Central memory CD4-positive, alpha-beta T cell (primary cell): Measurements from ENCODE around the gene KCNH3.
"Not testable (repeated sequence)": the region's sequence is repeated elsewhere in the genome, so short reads cannot be mapped to it uniquely, and the experiment has no call there.

Experiments used
- DNase-seq: peaks from one replicate; pipeline ENCODE4 v3.0.0; 2022
- total RNA-seq, 3 experiments: gene quantifications; one replicate each; lab custom pipeline; 2026; lab: John Stamatoyannopoulos, UW

The KCNH3 gene, protein sequence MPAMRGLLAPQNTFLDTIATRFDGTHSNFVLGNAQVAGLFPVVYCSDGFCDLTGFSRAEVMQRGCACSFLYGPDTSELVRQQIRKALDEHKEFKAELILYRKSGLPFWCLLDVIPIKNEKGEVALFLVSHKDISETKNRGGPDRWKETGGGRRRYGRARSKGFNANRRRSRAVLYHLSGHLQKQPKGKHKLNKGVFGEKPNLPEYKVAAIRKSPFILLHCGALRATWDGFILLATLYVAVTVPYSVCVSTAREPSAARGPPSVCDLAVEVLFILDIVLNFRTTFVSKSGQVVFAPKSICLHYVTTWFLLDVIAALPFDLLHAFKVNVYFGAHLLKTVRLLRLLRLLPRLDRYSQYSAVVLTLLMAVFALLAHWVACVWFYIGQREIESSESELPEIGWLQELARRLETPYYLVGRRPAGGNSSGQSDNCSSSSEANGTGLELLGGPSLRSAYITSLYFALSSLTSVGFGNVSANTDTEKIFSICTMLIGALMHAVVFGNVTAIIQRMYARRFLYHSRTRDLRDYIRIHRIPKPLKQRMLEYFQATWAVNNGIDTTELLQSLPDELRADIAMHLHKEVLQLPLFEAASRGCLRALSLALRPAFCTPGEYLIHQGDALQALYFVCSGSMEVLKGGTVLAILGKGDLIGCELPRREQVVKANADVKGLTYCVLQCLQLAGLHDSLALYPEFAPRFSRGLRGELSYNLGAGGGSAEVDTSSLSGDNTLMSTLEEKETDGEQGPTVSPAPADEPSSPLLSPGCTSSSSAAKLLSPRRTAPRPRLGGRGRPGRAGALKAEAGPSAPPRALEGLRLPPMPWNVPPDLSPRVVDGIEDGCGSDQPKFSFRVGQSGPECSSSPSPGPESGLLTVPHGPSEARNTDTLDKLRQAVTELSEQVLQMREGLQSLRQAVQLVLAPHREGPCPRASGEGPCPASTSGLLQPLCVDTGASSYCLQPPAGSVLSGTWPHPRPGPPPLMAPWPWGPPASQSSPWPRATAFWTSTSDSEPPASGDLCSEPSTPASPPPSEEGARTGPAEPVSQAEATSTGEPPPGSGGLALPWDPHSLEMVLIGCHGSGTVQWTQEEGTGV
- 1.7 to 5.9 (median 4.6) reads per million in 3 experiments for total RNA-seq

DNA sequence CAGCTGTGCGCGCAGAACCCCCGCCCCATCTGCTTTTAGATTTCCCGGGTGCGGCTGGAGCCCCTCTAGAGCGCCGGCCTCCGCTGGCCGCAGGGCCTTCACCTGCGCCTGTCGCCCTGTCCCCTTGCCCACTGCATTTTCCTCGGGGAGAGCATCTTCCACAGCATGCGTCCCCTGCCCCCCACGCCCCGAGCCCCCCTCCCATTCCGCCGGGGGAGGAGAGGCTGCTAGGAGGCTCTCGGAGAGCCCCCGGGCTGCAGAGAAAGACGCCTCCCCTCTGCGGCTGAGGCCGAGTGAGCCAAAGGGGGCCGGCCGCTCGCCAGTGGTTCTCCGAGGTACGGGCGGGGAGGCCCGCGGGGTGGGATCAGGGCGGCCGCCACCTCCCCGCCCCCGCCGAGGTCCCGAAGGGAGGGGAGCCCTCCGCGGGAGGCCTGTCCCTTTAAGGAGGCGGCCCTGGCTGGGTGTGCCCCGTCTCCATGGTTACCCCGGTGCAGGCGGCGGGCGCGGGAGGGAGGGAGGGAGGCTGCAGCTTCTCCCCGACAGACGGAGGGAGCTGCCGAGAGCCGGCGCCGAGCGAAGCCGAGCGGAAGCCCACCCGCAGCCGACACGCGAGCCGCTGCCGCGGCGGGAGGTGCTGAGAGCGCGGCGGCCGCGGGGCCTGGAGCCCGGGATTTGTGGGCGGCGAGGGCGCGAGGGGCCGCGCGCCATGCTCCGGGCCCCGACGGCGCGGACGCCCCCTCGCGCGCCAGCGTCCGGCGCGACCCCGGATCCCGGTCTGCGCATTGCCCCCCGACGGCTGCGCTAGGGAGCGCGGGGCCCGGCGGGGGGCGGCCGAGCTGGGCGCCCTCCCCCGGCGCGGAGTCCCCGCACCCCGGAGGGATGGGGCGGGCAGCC lies at the start of gene KCNH3:
TSS of gene KCNH3 (plus strand) at position 521 of the 894 bp plus-strand sequence. CDS start 387 bp downstream, outside the sequence.
- peak; percentile 86 for DNase-seq

- no peak for DNase-seq
Measured at GRCh38 chr12:49489154-49489553, 49.7 kb upstream of the KCNH3 start.

DNA sequence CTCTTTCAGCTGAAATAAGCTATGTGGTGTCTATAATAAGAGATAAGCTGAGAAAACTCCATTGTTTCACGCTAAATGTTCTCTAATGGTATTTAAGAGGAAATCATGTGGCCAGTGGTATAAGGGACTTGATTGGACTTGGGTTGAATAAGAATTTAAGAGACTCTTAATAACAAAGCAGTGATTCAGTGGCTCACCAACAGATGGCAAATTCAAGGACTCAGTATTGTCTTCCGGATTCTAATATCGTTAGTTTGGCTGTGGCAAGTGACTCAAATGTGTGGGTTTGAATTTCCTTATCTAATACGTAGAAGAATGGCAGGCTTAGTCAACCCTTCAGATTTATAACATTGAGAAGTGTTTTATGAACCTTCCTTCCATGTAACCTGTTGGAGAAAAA lies 49.1 kb upstream of the KCNH3 start:
- DNase-seq = no peak

DNA sequence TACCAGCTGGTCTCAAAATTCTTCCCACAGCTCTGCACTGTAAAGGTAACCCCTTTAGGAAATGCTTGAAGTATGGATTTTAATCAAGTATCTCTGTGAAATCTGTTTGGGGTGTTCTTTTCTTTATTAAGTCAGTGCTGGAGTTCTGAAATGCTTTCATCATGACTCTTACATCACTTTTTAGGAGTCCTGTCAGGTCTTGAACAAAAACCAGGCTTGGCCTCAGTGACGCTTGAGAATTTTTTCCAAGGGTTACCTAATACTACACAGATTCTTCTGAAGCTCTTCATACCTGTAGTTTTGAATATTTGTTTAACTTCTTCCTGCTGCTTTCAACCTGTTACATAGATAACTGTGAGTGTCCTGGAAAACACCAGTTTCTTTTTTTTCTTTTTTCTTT lies 47.0 kb upstream of the KCNH3 start:
- DNase-seq = no peak

DNA sequence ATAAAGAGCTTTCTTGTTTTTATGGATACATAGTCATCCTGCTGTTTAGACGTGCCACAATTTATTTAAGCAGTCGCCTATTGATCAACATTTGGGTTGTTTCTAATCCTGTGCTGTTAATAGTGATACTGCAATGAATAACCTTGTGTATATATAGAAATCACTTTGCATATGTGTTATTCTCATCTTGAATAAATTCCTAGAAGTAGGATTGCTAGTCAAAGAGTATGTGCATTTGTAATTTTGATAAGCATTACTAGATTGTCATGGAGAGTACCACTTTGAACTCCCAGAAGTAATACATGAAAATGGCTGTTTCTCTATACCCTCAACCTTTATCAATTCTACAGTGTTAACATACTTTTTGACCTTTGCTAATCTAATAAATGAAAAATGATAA lies 44.9 kb upstream of the KCNH3 start:
- DNase-seq = no peak

- no peak for DNase-seq
Measured at GRCh38 chr12:49496417-49497360, 42.1 kb upstream of the KCNH3 start.

DNA sequence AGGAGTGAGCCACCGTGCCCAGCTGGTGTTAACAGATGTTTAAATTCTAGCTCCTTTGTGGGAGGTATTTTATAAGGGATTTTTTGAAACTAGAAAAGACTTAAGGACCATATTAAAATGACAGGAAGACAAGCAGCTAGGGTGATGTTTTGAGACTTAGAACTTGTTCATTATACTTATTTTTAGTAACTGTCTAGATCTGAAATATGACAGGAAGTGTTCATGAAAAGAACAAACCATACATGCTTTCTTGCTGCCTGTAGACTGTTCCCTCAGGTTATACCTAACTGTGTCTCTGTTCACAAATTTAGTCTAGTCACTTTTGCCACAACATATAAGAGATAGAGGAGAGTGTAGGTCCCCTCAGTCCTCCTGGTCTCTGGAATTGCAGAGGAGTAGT lies 36.9 kb upstream of the KCNH3 start:
- no peak for DNase-seq

- DNase-seq = no peak
Measured at GRCh38 chr12:49502590-49502989, 36.2 kb upstream of the KCNH3 start.

- no peak for DNase-seq
Measured at GRCh38 chr12:49503674-49504180, 35.1 kb upstream of the KCNH3 start.

GRCh38 chr12:49505672-49506071 lies 33.2 kb upstream of the KCNH3 start:
- DNase-seq = no peak

- DNase-seq = no peak
Measured at GRCh38 chr12:49507139-49507538, 31.7 kb upstream of the KCNH3 start.

GRCh38 chr12:49509681-49510080 lies 29.1 kb upstream of the KCNH3 start:
- not testable (repeated sequence) for DNase-seq

GRCh38 chr12:49511410-49511809 lies 27.4 kb upstream of the KCNH3 start:
- no peak for DNase-seq

DNA sequence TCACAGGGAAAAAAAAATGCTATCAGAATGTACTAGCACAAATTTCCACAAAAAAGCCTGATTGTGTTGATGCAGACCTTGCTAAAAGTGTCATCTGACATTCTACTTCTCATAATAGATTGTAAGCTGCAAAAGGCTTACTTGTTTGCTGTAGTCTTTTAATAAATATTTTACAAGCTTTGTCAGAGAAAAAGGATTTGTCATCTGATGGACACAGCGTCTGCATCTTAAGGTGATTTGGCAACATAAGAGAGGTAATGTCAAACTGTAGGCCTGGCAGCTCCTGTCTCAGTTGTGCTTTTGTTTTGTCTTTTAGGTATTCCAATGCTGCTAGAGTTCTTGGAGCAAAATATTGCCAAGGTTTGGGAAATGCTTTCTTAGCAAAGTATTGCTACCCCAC lies 26.3 kb upstream of the KCNH3 start:
- DNase-seq = no peak

- DNase-seq = no peak
Measured at GRCh38 chr12:49515266-49515665, 23.6 kb upstream of the KCNH3 start.

- DNase-seq = no peak
Measured at GRCh38 chr12:49518914-49519573, 19.8 kb upstream of the KCNH3 start.

GRCh38 chr12:49519574-49519936 lies 19.3 kb upstream of the KCNH3 start:
- DNase-seq = no peak

- no peak for DNase-seq
Measured at GRCh38 chr12:49521389-49521788, 17.4 kb upstream of the KCNH3 start.

GRCh38 chr12:49524660-49525324 lies 14.0 kb upstream of the KCNH3 start:
- no peak for DNase-seq

DNA sequence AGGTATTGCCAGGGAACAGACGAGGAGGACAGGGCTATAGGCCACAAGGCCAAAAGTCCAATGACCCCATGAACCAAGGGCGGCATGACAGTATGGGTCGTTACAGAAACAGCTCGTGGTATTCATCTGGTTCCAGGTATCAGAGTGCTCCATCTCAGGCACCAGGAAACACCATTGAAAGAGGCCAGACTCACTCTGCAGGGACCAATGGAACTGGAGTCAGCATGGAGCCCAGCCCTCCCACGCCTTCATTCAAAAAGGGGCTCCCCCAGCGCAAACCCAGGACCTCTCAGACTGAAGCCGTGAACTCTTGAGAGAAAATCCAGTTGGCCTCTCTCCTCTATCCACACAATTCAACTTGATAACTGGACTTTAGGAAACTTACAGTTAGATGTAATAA lies 12.9 kb upstream of the KCNH3 start:
- no peak for DNase-seq
